Measurements from ENCODE around the gene CELF2.
A peak's percentile ranks its signal among the peaks of the same experiment; 100 is the strongest.

GRCh38 chr10:11165591-11166543 is 148.2 kb downstream of the CELF2 start:
- TF ChIP-seq POLR2AphosphoS5 (IDR thresholded peaks at IDR 0.05) (peak; percentile 48 to 89 (median 61)), POLR2A (IDR thresholded peaks at IDR 0.05) (peak in 1 of 3 donors; percentile 29)
- TF ChIP-seq, protein P1, sequence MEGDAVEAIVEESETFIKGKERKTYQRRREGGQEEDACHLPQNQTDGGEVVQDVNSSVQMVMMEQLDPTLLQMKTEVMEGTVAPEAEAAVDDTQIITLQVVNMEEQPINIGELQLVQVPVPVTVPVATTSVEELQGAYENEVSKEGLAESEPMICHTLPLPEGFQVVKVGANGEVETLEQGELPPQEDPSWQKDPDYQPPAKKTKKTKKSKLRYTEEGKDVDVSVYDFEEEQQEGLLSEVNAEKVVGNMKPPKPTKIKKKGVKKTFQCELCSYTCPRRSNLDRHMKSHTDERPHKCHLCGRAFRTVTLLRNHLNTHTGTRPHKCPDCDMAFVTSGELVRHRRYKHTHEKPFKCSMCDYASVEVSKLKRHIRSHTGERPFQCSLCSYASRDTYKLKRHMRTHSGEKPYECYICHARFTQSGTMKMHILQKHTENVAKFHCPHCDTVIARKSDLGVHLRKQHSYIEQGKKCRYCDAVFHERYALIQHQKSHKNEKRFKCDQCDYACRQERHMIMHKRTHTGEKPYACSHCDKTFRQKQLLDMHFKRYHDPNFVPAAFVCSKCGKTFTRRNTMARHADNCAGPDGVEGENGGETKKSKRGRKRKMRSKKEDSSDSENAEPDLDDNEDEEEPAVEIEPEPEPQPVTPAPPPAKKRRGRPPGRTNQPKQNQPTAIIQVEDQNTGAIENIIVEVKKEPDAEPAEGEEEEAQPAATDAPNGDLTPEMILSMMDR (IDR thresholded peaks at IDR 0.05 in 8 of 11, conservative IDR thresholded peaks at IDR 0.05 in 3 of 11) = peak; percentile 43 to 91 (median 73)

All from spleen (tissue), 7 donors.